Fibroblast of lung (primary cell): ENCODE data around the gene NR2C2. TPM values are rescaled to one million over a fixed set of nuclear protein-coding genes. Genes with fewer than 3 reads are reported as not detected.

Experiments used
- DNase-seq, 2 donors: peaks; one replicate each; pipeline versions ENCODE4 v3.0.0 to v3.0.0-alpha.2; 2010; ENCODE audit warnings: low read depth in 2 of 2
- H2AFZ ChIP-seq: 2 replicates; pipeline ENCODE4 v1.5.1; 2012; ENCODE audit warnings: low read length, control low read depth, inconsistent platforms
- H3K27ac ChIP-seq: 2 replicates; pipeline ENCODE4 v1.5.1; 2011; ENCODE audit warnings: low read length, control low read depth; ENCODE audit not compliant: insufficient read depth
- H3K27me3 ChIP-seq: 2 replicates; pipeline ENCODE4 v1.5.1; 2011; ENCODE audit warnings: mild to moderate bottlenecking, low read length; ENCODE audit not compliant: control insufficient read depth, insufficient read depth
- H3K36me3 ChIP-seq: 2 replicates; pipeline ENCODE4 v1.5.1; 2011; ENCODE audit warnings: low read length; ENCODE audit not compliant: control insufficient read depth, insufficient read depth
- H3K4me1 ChIP-seq: 2 replicates; pipeline ENCODE4 v1.5.1; 2011; ENCODE audit warnings: low read length; ENCODE audit not compliant: control insufficient read depth, insufficient read depth; ENCODE audit errors: extremely low read depth
- H3K4me2 ChIP-seq: 2 replicates; pipeline ENCODE4 v1.5.1; 2011; ENCODE audit warnings: low read length, control low read depth; ENCODE audit not compliant: insufficient read depth; ENCODE audit errors: extremely low read depth
- H3K4me3 ChIP-seq, 4 experiments: fragments of 200-600 bp in 1 of 4; sonication (generic) in 1 of 4; replicated peaks in 1 of 4; 2 replicates each; pipeline ENCODE4 v1.5.1; 2011 to 2016; ENCODE audit warnings: low read length in 4 of 4, low read depth in 3 of 4, mild to moderate bottlenecking in 3 of 4, control low read depth in 2 of 4, inconsistent platforms in 1 of 4, mixed read lengths in 1 of 4; ENCODE audit not compliant: insufficient read depth in 1 of 4; ENCODE audit errors: control extremely low read depth in 1 of 4
- H3K79me2 ChIP-seq: 2 replicates; pipeline ENCODE4 v1.5.1; 2012; ENCODE audit warnings: mild to moderate bottlenecking, low read length, inconsistent platforms; ENCODE audit not compliant: control insufficient read depth, insufficient read depth
- H3K9ac ChIP-seq: 2 replicates; pipeline ENCODE4 v1.5.1; 2011; ENCODE audit warnings: mild to moderate bottlenecking, low read length, control low read depth; ENCODE audit not compliant: insufficient read depth
- H3K9me3 ChIP-seq: 2 replicates; pipeline ENCODE4 v1.5.1; 2012; ENCODE audit warnings: low read depth, low read length; ENCODE audit not compliant: control insufficient read depth, insufficient read depth
- H4K20me1 ChIP-seq: 2 replicates; pipeline ENCODE4 v1.5.1; 2011; ENCODE audit warnings: low read length; ENCODE audit not compliant: control insufficient read depth, insufficient read depth; ENCODE audit errors: extremely low read depth
- CTCF ChIP-seq, 2 donors: IDR thresholded peaks in 1 of 2; conservative IDR thresholded peaks in 1 of 2; 1 replicate in 1 of 2; 2 replicates in 1 of 2; pipeline ENCODE4 v1.5.1; 2011 to 2012; ENCODE audit warnings: low read length in 2 of 2, control low read depth in 1 of 2, inconsistent platforms in 1 of 2, low read depth in 1 of 2, mild to moderate bottlenecking in 1 of 2
- EZH2 ChIP-seq: IDR thresholded peaks from 2 replicates; pipeline ENCODE4 v1.5.1; 2012; ENCODE audit warnings: low read length, control low read depth, mild to moderate bottlenecking; ENCODE audit errors: missing control alignments
- polyA plus RNA-seq, 2 donors: library from polyadenylated mRNA; depleted of rRNA in 1 of 2; stranded (reverse) in 1 of 2; unstranded in 1 of 2; fragments of >200 nt; gene quantifications; 2 replicates each; pipeline ENCODE4 v1.2.1, GENCODE V29; 2011 to 2012; ENCODE audit warnings: missing spikeins in 1 of 2
- total RNA-seq: library from RNA; depleted of rRNA; stranded (reverse); fragments of >200 nt; gene quantifications from 2 replicates; pipeline ENCODE4 v1.2.1, GENCODE V29; 2014

The NR2C2 gene
- total and polyA plus RNA-seq, 2 donors (not counting 1 experiment from before 2014, with no cell fraction given), result 15.0 to 27.9 TPM

GRCh38 chr3:15042936-15043335 lies 95.6 kb downstream of the NR2C2 start:
- Histone ChIP-seq H3K9me3 (no peaks in the 10 kb centered on the region), H3K36me3 (peaks cover 16% of the 10 kb centered on the region), H3K27me3 (no peaks in the 10 kb centered on the region), H3K4me2 (no peak overlapping the region), H3K4me3 (no peak overlapping the region), H3K27ac (no peak overlapping the region), H3K79me2 (no peaks in the 10 kb centered on the region), H3K9ac (no peak overlapping the region), H2AFZ (no peak overlapping the region), H3K4me1 (peaks cover 2% of the 10 kb centered on the region), H4K20me1 (no peaks in the 10 kb centered on the region)
- TF ChIP-seq EZH2 (no peak), CTCF (conservative IDR thresholded peaks at IDR 0.05 in 1 of 2, IDR thresholded peaks at IDR 0.05 in 1 of 2; ENCODE audit: low read depth in 1 of 2, low read length in 2 of 2) (no peak)
- peak in 1 of 2 donors; percentile 62 for DNase-seq

GRCh38 chr3:15043408-15044171 lies 96.2 kb downstream of the NR2C2 start:
- TF ChIP-seq EZH2 (no peak), CTCF (conservative IDR thresholded peaks at IDR 0.05 in 1 of 2, IDR thresholded peaks at IDR 0.05 in 1 of 2; ENCODE audit: low read depth in 1 of 2, low read length in 2 of 2) (no peak)
- no peak overlapping the region for H3K9ac ChIP-seq
- no peak overlapping the region for H2AFZ ChIP-seq
- no peaks in the 10 kb centered on the region for H3K79me2 ChIP-seq
- H3K27me3 ChIP-seq, result no peaks in the 10 kb centered on the region
- no peak overlapping the region for H3K4me3 ChIP-seq
- no peak for DNase-seq
- no peaks in the 10 kb centered on the region for H3K9me3 ChIP-seq
- no peaks in the 10 kb centered on the region for H4K20me1 ChIP-seq
- no peak overlapping the region for H3K27ac ChIP-seq
- H3K4me2 ChIP-seq, result no peak overlapping the region
- peaks cover 2% of the 10 kb centered on the region for H3K4me1 ChIP-seq
- peaks cover 14% of the 10 kb centered on the region for H3K36me3 ChIP-seq

GRCh38 chr3:15044326-15044725 lies 96.9 kb downstream of the NR2C2 start:
- Histone ChIP-seq H3K4me1 (peaks cover 2% of the 10 kb centered on the region), H3K27me3 (no peaks in the 10 kb centered on the region), H3K9me3 (no peaks in the 10 kb centered on the region), H3K27ac (no peak overlapping the region), H3K9ac (no peak overlapping the region), H4K20me1 (no peaks in the 10 kb centered on the region), H3K36me3 (peaks cover 16% of the 10 kb centered on the region), H3K4me3 (no peak overlapping the region), H2AFZ (no peak overlapping the region), H3K4me2 (no peak overlapping the region), H3K79me2 (no peaks in the 10 kb centered on the region)
- no peak for DNase-seq
- TF ChIP-seq EZH2, result no peak
- TF ChIP-seq CTCF (conservative IDR thresholded peaks at IDR 0.05 in 1 of 2, IDR thresholded peaks at IDR 0.05 in 1 of 2; ENCODE audit: low read depth in 1 of 2, low read length in 2 of 2), result no peak
